SU-DHL-6 (cell line): ENCODE measurements around the gene KLF2.

Experiments used
- H2AFZ ChIP-seq: fragments of 200-600 bp; sonication (generic); 2 replicates; pipeline ENCODE4 v1.6.1; 2014; ENCODE audit warnings: low read depth, mild to moderate bottlenecking, moderate library complexity, mixed read lengths, antibody characterized with exemption, low read length; ENCODE audit not compliant: severe bottlenecking
- H3F3A ChIP-seq: fragments of 200-600 bp; shearing (Covaris generic); 2 replicates; pipeline ENCODE4 v1.6.0; 2016; ENCODE audit warnings: antibody characterized with exemption, mild to moderate bottlenecking; ENCODE audit not compliant: insufficient read depth
- H3K27ac ChIP-seq: fragments of 200-600 bp; sonication (generic); 2 replicates; pipeline ENCODE4 v1.5.1; 2016; ENCODE audit warnings: low read depth, mild to moderate bottlenecking, low read length, moderate library complexity, mixed read lengths
- H3K27me3 ChIP-seq: fragments of 200-600 bp; sonication (generic), shearing (Covaris generic); 2 replicates; pipeline ENCODE4 v1.6.0; 2014; ENCODE audit warnings: mild to moderate bottlenecking, low read length
- H3K36me3 ChIP-seq: fragments of 200-600 bp; sonication (generic); 2 replicates; pipeline ENCODE4 v1.6.1; 2014; ENCODE audit warnings: mild to moderate bottlenecking, low read length, mixed read lengths
- H3K4me2 ChIP-seq: fragments of 300-600, 200-600 bp; shearing (Covaris generic), sonication (generic); 2 replicates; pipeline ENCODE4 v1.6.0; 2014; ENCODE audit warnings: low read length, low read depth, mild to moderate bottlenecking; ENCODE audit not compliant: poor library complexity, severe bottlenecking
- H3K4me3 ChIP-seq: fragments of 200-600 bp; sonication (generic); 2 replicates; pipeline ENCODE4 v1.5.1; 2014; ENCODE audit warnings: antibody characterized with exemption, low read length, mild to moderate bottlenecking, mixed read lengths; ENCODE audit not compliant: insufficient read depth, poor library complexity, severe bottlenecking
- H3K79me2 ChIP-seq: fragments of 200-600 bp; sonication (generic); 2 replicates; pipeline ENCODE4 v1.6.1; 2014; ENCODE audit warnings: mild to moderate bottlenecking, low read length, moderate library complexity; ENCODE audit not compliant: insufficient read depth
- H3K9ac ChIP-seq: fragments of 200-600 bp; sonication (generic); 2 replicates; pipeline ENCODE4 v1.7.0; 2014; ENCODE audit warnings: mild to moderate bottlenecking, low read length
- H3K9me2 ChIP-seq: fragments of 200-600 bp; sonication (generic); replicated peaks from 2 replicates; pipeline ENCODE4 v1.6.1; 2014; ENCODE audit warnings: low read length; ENCODE audit not compliant: insufficient read depth
- H3K9me3 ChIP-seq: fragments of 200-600 bp; sonication (generic); 2 replicates; pipeline ENCODE4 v1.6.1; 2014; ENCODE audit warnings: low read length, mixed read lengths; ENCODE audit not compliant: insufficient read depth
- H4K20me1 ChIP-seq: fragments of 200-600 bp; sonication (generic); 2 replicates; pipeline ENCODE4 v1.6.1; 2014; ENCODE audit warnings: low read depth, mild to moderate bottlenecking, antibody characterized with exemption, low read length, moderate library complexity, mixed read lengths
- CTCF ChIP-seq: fragments of 200-600 bp; sonication (generic); IDR thresholded peaks from one replicate; pipeline ENCODE4 v1.5.1; 2017; ENCODE audit warnings: antibody characterized with exemption, mild to moderate bottlenecking, low read length, moderate library complexity; ENCODE audit not compliant: insufficient read depth, poor library complexity, severe bottlenecking
- EZH2phosphoT487 ChIP-seq: fragments of 200-600 bp; sonication (generic), shearing (Covaris generic); conservative IDR thresholded peaks from 2 replicates; pipeline ENCODE4 v1.6.1; 2018; ENCODE audit warnings: mild to moderate bottlenecking, antibody characterized with exemption, low read length, moderate library complexity, mixed read lengths

The KLF2 gene

GRCh38 chr19:16330368-16330801, 5.8 kb downstream of the KLF2 start:
- Histone ChIP-seq H3K4me3 (no peak overlapping the region), H4K20me1 (no peaks in the 10 kb centered on the region), H3K79me2 (no peaks in the 10 kb centered on the region), H3K4me2 (no peak overlapping the region), H3K36me3 (no peaks in the 10 kb centered on the region), H3K9me3 (no peaks in the 10 kb centered on the region), H3K9me2 (no peaks in the 10 kb centered on the region), H3K9ac (no peak overlapping the region), H2AFZ (no peak overlapping the region), H3K27me3 (no peaks in the 10 kb centered on the region), H3K27ac (no peak overlapping the region), H3F3A (peaks cover 9% of the 10 kb centered on the region)
- TF ChIP-seq EZH2phosphoT487 (no peak), CTCF (no peak)

- Histone ChIP-seq H3K4me2 (no peak overlapping the region), H3K36me3 (no peaks in the 10 kb centered on the region)
Measured at GRCh38 chr19:16330806-16331690, 6.4 kb downstream of the KLF2 start.

GRCh38 chr19:16333001-16333586, 8.5 kb downstream of the KLF2 start:
- Histone ChIP-seq H3K79me2 (no peaks in the 10 kb centered on the region), H3K9me3 (no peaks in the 10 kb centered on the region), H3F3A (no peaks in the 10 kb centered on the region), H3K27me3 (no peaks in the 10 kb centered on the region), H3K36me3 (no peaks in the 10 kb centered on the region), H4K20me1 (no peaks in the 10 kb centered on the region), H3K4me3 (no peak overlapping the region), H3K27ac (no peak overlapping the region), H3K4me2 (no peak overlapping the region), H2AFZ (no peak overlapping the region), H3K9me2 (no peaks in the 10 kb centered on the region), H3K9ac (no peak overlapping the region)
- TF ChIP-seq CTCF (no peak), EZH2phosphoT487 (no peak)

More at GRCh38 chr19:16330806-16331690, 6.4 kb downstream of the KLF2 start:
- Histone ChIP-seq H3K4me3 (no peak overlapping the region), H3K9me3 (no peaks in the 10 kb centered on the region), H2AFZ (no peak overlapping the region), H3K27me3 (no peaks in the 10 kb centered on the region), H4K20me1 (no peaks in the 10 kb centered on the region), H3K9me2 (no peaks in the 10 kb centered on the region), H3K9ac (no peak overlapping the region), H3K79me2 (no peaks in the 10 kb centered on the region), H3K27ac (no peak overlapping the region), H3F3A (peaks cover 9% of the 10 kb centered on the region)
- TF ChIP-seq EZH2phosphoT487 (no peak), CTCF (no peak)
